OCI-LY3 (cell line): ENCODE measurements around the gene CKMT2.

Source experiments
- H2AFZ ChIP-seq: fragments of 200-600, 300-600 bp; shearing (Covaris generic); 2 replicates; pipeline ENCODE4 v1.6.0; 2014; ENCODE audit warnings: antibody characterized with exemption, low read depth, low read length
- H3K27ac ChIP-seq: fragments of 200-600, 300-600 bp; sonication (generic); 2 replicates; pipeline ENCODE4 v1.5.1; 2014; ENCODE audit warnings: mild to moderate bottlenecking, low read length, moderate library complexity, mixed read lengths
- H3K27me3 ChIP-seq: fragments of 200-600, 300-600 bp; sonication (generic); 2 replicates; pipeline ENCODE4 v1.6.1; 2014; ENCODE audit warnings: low read depth, low read length, mixed read lengths
- H3K36me3 ChIP-seq: fragments of 200-600, 300-600 bp; sonication (generic); replicated peaks from 2 replicates; pipeline ENCODE3; 2014; ENCODE audit warnings: low read depth, low read length, mixed read lengths
- H3K4me1 ChIP-seq: fragments of 300-600, 200-600 bp; sonication (generic); 2 replicates; pipeline ENCODE4 v1.6.1; 2014; ENCODE audit warnings: low read length, mixed read lengths
- H3K4me2 ChIP-seq: fragments of 200-600, 300-600 bp; sonication (generic); 2 replicates; pipeline ENCODE4 v1.6.1; 2014; ENCODE audit warnings: low read length, mixed read lengths
- H3K4me3 ChIP-seq: fragments of 300-600, 200-600 bp; sonication (generic); 2 replicates; pipeline ENCODE4 v1.5.1; 2014; ENCODE audit warnings: antibody characterized with exemption, mild to moderate bottlenecking, low read length, moderate library complexity
- H3K79me2 ChIP-seq: fragments of 300-600, 200-600 bp; shearing (Covaris generic); 2 replicates; pipeline ENCODE4 v1.6.1; 2014; ENCODE audit warnings: mild to moderate bottlenecking, low read length, mixed read lengths
- H3K9ac ChIP-seq: fragments of 300-600, 200-600 bp; shearing (Covaris generic); 2 replicates; pipeline ENCODE4 v1.6.0; 2014; ENCODE audit warnings: mild to moderate bottlenecking, low read length, moderate library complexity
- H3K9me3 ChIP-seq: fragments of 200-600, 300-600 bp; shearing (Covaris generic); 2 replicates; pipeline ENCODE4 v1.6.1; 2014; ENCODE audit warnings: low read length, mixed read lengths; ENCODE audit not compliant: insufficient read depth
- H4K20me1 ChIP-seq: fragments of 200-600, 300-600 bp; sonication (generic); 2 replicates; pipeline ENCODE4 v1.6.1; 2016; ENCODE audit warnings: low read length, mixed read lengths; ENCODE audit not compliant: insufficient read depth
- CTCF ChIP-seq: fragments of 200-600, 300-600 bp; sonication (generic); IDR thresholded peaks from 2 replicates; pipeline ENCODE4 v1.5.1; 2014; ENCODE audit warnings: antibody characterized with exemption, low read length, low read depth
- EZH2phosphoT487 ChIP-seq: fragments of 200-600 bp; shearing (Covaris generic); IDR thresholded peaks from 2 replicates; pipeline ENCODE4 v1.6.1; 2018; ENCODE audit warnings: antibody characterized with exemption, mixed run types, low read depth

The CKMT2 gene

GRCh38 chr5:81303563-81303962 is 70.4 kb downstream of the CKMT2 start:
- Histone ChIP-seq H3K27ac (no peak overlapping the region), H2AFZ (no peak overlapping the region), H3K9ac (no peak overlapping the region), H4K20me1 (no peaks in the 10 kb centered on the region), H3K79me2 (peaks cover 30% of the 10 kb centered on the region), H3K36me3 (peaks cover under 1% of the 10 kb centered on the region), H3K27me3 (no peaks in the 10 kb centered on the region), H3K4me3 (no peak overlapping the region), H3K4me1 (peaks cover 20% of the 10 kb centered on the region), H3K9me3 (no peaks in the 10 kb centered on the region), H3K4me2 (no peak overlapping the region)
- no peak for TF ChIP-seq EZH2phosphoT487
- no peak for TF ChIP-seq CTCF

GRCh38 chr5:81305785-81306184 is 72.7 kb downstream of the CKMT2 start:
- no peaks in the 10 kb centered on the region for H4K20me1 ChIP-seq
- H3K36me3 ChIP-seq, result no peaks in the 10 kb centered on the region
- H2AFZ ChIP-seq, result no peak overlapping the region
- no peaks in the 10 kb centered on the region for H3K9me3 ChIP-seq
- no peak overlapping the region for H3K4me2 ChIP-seq
- H3K4me3 ChIP-seq, result no peak overlapping the region
- no peak overlapping the region for H3K9ac ChIP-seq
- H3K79me2 ChIP-seq, result peaks cover 17% of the 10 kb centered on the region
- TF ChIP-seq EZH2phosphoT487 (no peak), CTCF (no peak)
- H3K27me3 ChIP-seq, result no peaks in the 10 kb centered on the region
- no peak overlapping the region for H3K27ac ChIP-seq
- H3K4me1 ChIP-seq, result peaks cover 5% of the 10 kb centered on the region

GRCh38 chr5:81308836-81309235 is 75.7 kb downstream of the CKMT2 start:
- Histone ChIP-seq H3K27ac (no peak overlapping the region), H3K9me3 (no peaks in the 10 kb centered on the region), H3K36me3 (peaks cover 7% of the 10 kb centered on the region), H3K79me2 (no peaks in the 10 kb centered on the region), H3K4me1 (no peaks in the 10 kb centered on the region), H3K4me2 (no peak overlapping the region), H4K20me1 (no peaks in the 10 kb centered on the region), H3K4me3 (no peak overlapping the region), H3K27me3 (no peaks in the 10 kb centered on the region), H2AFZ (no peak overlapping the region), H3K9ac (no peak overlapping the region)
- TF ChIP-seq EZH2phosphoT487, result no peak
- no peak for TF ChIP-seq CTCF

- H3K36me3 ChIP-seq, result peaks cover 7% of the 10 kb centered on the region
- TF ChIP-seq CTCF (no peak), EZH2phosphoT487 (no peak)
- no peak overlapping the region for H3K27ac ChIP-seq
- no peaks in the 10 kb centered on the region for H3K4me1 ChIP-seq
- H3K9ac ChIP-seq, result no peak overlapping the region
- no peaks in the 10 kb centered on the region for H3K27me3 ChIP-seq
- no peak overlapping the region for H3K4me2 ChIP-seq
- no peak overlapping the region for H3K4me3 ChIP-seq
- no peaks in the 10 kb centered on the region for H3K9me3 ChIP-seq
- H3K79me2 ChIP-seq, result no peaks in the 10 kb centered on the region
- no peaks in the 10 kb centered on the region for H4K20me1 ChIP-seq
- H2AFZ ChIP-seq, result no peak overlapping the region
Observed at GRCh38 chr5:81310402-81311063, 77.4 kb downstream of the CKMT2 start.
